Activated naive CD4-positive, alpha-beta T cell (primary cell): ENCODE results near the gene SRD5A2.
A peak's percentile ranks its signal among the peaks of the same experiment; 100 is the strongest.
"Not testable (repeated sequence)": the region's sequence is repeated elsewhere in the genome, so short reads cannot be mapped to it uniquely, and the experiment has no call there.

ENCODE experiments used
- DNase-seq, 4 experiments: peaks; one replicate each; lab custom pipeline; 2025; lab: John Stamatoyannopoulos, UW

SRD5A2 gene

GRCh38 chr2:31533036-31533435 lies 47.7 kb downstream of the SRD5A2 start:
- no peak for DNase-seq

DNA sequence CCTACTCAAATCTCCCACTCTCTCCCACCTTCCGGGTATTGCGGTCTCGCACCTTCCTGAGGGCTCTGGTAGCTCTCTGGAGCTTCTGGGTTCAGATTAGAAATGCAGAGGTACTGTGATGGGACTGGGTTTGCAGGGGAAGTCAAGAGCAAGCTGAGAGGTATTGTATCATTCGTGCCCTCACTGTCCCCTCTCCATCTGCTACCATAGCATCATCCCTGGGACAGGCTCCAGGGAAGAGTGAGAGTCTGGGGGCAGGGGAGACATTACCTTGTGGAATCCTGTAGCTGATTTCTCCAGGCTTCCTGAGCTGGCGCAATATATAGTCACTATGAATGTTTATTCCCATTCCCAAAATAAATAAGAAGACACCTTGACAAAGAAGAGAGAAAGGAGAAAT lies 49.6 kb downstream of the SRD5A2 start:
- no peak for DNase-seq

DNA sequence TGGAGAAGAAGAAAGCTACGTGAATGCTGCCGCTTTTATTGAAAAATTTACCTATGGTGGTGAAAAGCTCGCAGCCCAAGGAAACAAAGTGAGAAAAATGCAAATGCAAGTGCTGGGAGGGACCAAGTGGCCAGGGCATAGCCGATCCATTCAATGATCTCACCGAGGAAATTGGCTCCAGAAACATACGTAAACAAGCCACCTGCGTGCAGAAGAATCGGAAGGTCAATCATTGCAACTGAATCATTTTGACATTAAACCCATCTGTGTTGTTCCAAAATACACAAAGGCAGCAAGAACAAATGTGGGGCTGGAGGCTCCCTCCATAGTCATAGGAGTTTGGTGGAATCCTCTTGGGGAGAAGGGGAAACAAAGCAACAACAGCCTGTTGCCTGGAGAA lies 51.5 kb downstream of the SRD5A2 start:
- DNase-seq, result no peak

GRCh38 chr2:31528823-31529222 lies 51.9 kb downstream of the SRD5A2 start:
- no peak for DNase-seq

- no peak for DNase-seq
Measured at GRCh38 chr2:31526946-31527732, 53.6 kb downstream of the SRD5A2 start.

GRCh38 chr2:31525876-31526275 lies 54.9 kb downstream of the SRD5A2 start:
- DNase-seq, result no peak

DNA sequence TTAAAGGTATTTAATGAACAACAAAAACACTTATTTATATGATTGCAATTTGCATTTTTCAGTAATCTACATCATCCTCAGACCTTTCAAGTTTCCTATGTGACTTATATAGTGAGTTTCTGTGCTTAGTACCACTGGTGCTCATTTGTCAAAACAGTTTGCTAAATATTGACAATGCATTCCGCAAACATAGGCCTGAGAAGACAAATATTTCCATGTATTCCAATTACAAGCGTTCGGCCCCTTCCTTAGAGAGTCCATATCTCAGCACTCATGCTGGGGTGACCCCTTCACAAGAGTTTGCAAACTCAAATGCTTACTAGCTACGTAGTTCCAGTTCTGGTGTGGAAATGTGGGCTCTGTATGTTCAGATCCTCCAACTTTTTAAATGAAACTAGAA lies 56.1 kb downstream of the SRD5A2 start:
- DNase-seq, result no peak

DNA sequence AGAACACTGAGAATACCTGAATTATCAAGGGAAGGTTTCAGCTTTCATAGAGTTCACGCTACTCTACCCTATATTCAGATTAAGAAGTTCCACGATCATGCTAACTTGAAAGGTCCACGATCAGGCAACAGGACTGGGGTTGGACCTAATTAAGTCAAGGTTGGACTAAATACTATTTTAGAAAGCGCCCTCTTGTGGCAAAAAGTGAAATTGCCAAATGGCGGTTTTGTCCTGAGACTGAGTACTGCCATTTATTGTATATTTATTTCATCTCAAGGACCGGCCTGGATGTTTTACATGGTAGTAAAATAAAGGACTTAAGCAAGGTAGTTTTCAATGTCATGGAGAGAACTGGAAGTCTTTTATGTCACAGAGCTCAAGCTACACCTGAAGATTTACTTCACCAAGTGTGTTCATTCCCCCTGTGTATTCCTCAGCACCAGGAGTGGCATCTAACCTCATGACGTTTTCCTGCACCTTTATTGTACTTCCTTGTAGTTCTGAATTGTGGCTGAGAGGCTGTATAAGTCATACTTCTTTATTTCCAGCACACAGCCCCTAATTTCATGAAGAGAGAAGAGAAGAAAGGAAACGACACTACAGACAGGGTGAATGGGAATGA lies 56.8 kb downstream of the SRD5A2 start:
- peak; percentile 1 to 26 (median 14) for DNase-seq

DNA sequence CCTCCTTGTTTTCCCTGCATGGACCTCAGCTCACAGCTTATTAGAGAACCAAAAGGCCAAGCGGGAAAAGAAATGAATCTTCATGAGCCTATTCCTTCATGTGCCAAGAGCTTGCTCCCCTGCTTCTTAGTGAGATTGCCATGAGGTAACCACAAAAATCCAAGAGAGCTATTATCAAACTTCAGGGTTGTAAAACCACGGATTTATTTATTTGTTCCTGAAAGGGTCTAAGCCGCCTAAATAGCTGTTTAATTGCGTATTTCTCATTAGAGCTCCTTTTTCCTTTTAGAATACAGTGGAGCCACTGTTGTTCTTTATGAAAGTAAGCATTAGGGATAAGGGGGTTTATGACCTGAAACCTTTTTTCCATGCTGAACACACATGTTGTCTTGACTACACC lies 58.0 kb downstream of the SRD5A2 start:
- no peak for DNase-seq

GRCh38 chr2:31517442-31518203 lies 63.1 kb downstream of the SRD5A2 start:
- no peak for DNase-seq

GRCh38 chr2:31515586-31515985 lies 65.2 kb downstream of the SRD5A2 start:
- DNase-seq, result no peak

- no peak for DNase-seq
Measured at GRCh38 chr2:31513553-31513952, 67.2 kb downstream of the SRD5A2 start.

- DNase-seq, result no peak
Measured at GRCh38 chr2:31511376-31511775, 69.4 kb downstream of the SRD5A2 start.

DNA sequence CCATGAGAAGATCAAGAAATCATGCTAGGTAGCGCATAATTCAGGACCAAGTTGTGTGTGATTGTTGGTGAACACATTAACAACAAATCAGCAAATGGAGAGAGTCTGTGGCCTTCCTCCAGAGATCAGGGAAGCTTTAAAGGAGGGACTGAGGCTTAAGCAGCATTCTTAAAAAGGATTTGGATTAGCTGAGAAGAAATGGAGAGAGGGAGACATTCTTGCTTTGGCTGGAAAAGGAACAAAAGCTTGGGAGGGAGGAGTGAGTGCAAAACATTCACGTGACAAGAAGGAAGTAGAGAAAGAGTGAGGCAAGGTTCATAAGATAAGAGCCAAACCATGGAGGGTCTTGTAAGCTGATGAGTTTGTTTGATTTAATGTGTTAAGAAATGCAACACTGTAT lies 75.6 kb downstream of the SRD5A2 start:
- no peak for DNase-seq

DNA sequence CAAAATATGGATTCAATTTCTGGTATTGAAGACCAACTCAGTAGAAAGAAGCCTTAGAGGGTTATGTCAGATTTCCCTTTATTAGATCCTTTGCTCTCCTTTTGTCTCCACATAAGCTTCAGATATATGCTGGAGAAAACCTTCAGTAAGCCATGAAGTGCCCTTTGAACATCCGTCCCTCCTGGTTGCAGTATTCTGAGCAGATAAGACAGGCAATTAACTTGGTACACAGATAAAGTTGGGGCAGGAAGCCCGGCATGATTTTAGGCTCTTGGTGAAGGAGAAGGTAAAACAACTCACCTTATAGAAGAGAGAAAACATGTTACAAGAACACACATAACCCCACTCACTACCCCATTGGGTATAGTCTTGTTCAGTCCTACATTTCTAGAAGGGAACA lies 76.4 kb downstream of the SRD5A2 start:
- no peak for DNase-seq

DNA sequence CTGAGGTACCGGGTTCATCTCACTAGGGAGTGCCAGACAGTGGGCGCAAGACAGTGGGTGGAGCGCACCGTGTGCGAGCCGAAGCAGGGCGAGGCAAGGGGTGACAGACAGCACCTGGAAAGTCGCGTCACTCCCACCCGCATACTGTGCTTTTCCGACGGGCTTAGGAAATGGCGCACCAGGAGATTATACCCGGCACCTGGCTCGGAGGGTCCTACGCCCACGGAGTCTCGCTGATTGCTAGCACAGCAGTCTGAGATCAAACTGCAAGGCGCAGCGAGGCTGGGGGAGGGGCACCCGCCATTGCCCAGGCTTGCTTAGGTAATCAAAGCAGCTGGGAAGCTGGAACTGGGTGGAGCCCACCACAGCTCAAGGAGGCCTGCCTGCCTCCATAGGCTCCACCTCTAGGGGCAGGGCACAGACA lies 84.3 kb downstream of the SRD5A2 start:
- DNase-seq, result not testable (repeated sequence)

- DNase-seq, result not testable (repeated sequence)
Measured at GRCh38 chr2:31489339-31489738, 91.4 kb downstream of the SRD5A2 start.

GRCh38 chr2:31483246-31483645 lies 97.5 kb downstream of the SRD5A2 start:
- DNase-seq, result no peak

DNA sequence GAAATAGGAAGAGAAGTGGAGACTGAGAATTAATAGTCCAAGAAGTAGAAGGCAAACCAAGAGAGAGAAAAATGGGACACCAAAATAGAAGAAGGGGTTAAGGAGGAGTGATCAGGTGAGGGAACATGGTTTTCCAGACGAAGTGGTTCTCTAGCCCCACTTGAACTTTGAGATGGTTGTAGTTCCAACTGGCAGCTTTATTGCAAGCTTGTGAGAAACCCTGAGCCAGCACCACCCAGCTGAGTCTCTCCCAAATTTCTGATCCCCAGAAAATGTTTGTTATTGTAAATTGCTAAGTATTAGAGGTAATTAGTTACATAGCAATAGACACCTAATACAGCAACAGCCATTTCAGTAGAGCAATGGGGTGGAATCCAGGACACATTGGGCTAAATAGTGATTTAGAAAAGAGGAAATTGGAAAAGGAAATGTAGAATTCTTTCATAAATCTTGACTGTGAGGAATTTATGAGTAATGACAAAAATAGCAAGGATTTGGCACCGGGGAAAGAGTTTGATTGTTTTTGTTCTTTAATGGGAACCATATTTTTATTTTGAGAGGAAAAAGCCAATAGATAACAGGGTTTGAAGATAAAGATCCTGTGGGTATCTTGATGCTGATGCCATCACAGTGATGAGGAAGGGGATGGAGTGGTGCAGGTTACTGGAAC lies 104.1 kb downstream of the SRD5A2 start:
- DNase-seq, result no peak

GRCh38 chr2:31475692-31476091 lies 105.0 kb downstream of the SRD5A2 start:
- DNase-seq, result no peak

DNA sequence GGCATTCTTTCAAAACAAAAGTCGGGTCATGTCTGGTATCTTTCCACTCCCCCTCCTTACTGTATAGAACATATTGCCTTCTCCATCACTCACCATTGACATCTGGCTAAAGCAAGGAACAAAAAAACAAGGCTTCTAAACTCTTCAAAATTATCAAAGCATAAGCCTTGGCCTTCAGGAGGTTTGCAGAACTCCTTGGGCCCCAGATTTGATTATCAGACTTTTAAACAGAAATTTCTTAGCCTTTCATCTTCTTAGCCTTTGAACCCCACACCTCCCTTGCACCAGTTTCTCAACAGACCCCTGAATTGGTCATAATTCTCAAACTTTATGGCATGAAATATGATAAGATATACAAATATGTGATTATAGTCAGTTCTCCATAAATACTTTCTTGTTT lies 106.4 kb downstream of the SRD5A2 start:
- no peak for DNase-seq
